ENCODE data around the gene CHMP4B. TPM values are rescaled to one million over a fixed set of nuclear protein-coding genes. Genes with fewer than 3 reads are reported as not detected.

The CHMP4B gene
- total RNA-seq, 2 experiments from 2014 or later, result 93.9 to 94.8 TPM

GRCh38 chr20:33875055-33875454 is 63.9 kb downstream of the CHMP4B start:
- no peak overlapping the region for H3K27ac Mint-ChIP-seq
- H3K36me3 Mint-ChIP-seq, result peaks cover 8% of the 10 kb centered on the region
- intact Hi-C loops (cut with micrococcal nuclease), result no loop called here
- no peak overlapping the region for H3K4me3 Mint-ChIP-seq
- ChIA-PET POLR2A (no interaction called here), CTCF (interaction anchor here (0.6 to 1.5 kb wide), 3 partner anchors 53 to 147 kb away, joined by 3 to 6 read pairs (median 4); no protein-coding TSS in a partner anchor)
- peaks cover 18% of the 10 kb centered on the region for H3K9me3 Mint-ChIP-seq
- H3K27me3 Mint-ChIP-seq, result no peaks in the 10 kb centered on the region
- DNase-seq, result no peak
- no peaks in the 10 kb centered on the region for H3K4me1 Mint-ChIP-seq (ENCODE audit: low read depth)

GRCh38 chr20:33875534-33876026 is 64.4 kb downstream of the CHMP4B start:
- Mint-ChIP-seq H3K36me3 (peaks cover 8% of the 10 kb centered on the region), H3K27me3 (no peaks in the 10 kb centered on the region), H3K27ac (no peak overlapping the region), H3K4me3 (no peak overlapping the region), H3K9me3 (peaks cover 22% of the 10 kb centered on the region), H3K4me1 (ENCODE audit: low read depth) (no peaks in the 10 kb centered on the region)
- DNase-seq, result no peak
- intact Hi-C loops (cut with micrococcal nuclease), result no loop called here
- POLR2A ChIA-PET, result no interaction called here
- CTCF ChIA-PET, result interaction anchor here (0.6 to 1.5 kb wide), 3 partner anchors 53 to 147 kb away, joined by 3 to 6 read pairs (median 4); no protein-coding TSS in a partner anchor

GRCh38 chr20:33878583-33878982 is 67.4 kb downstream of the CHMP4B start:
- ChIA-PET CTCF (interaction anchor here (0.7 to 1.0 kb wide), 2 partner anchors 11 to 15 kb away, joined by 3 to 4 read pairs; no protein-coding TSS in a partner anchor), POLR2A (no interaction called here)
- Mint-ChIP-seq H3K36me3 (peaks cover 8% of the 10 kb centered on the region), H3K4me1 (ENCODE audit: low read depth) (peaks cover under 1% of the 10 kb centered on the region), H3K27me3 (no peaks in the 10 kb centered on the region), H3K9me3 (peaks cover 22% of the 10 kb centered on the region), H3K27ac (no peak overlapping the region), H3K4me3 (no peak overlapping the region)
- DNase-seq, result no peak
- intact Hi-C loops (cut with micrococcal nuclease), result no loop called here

GRCh38 chr20:33880396-33880795 is 69.2 kb downstream of the CHMP4B start:
- Mint-ChIP-seq H3K36me3 (peaks cover 8% of the 10 kb centered on the region), H3K9me3 (peaks cover 22% of the 10 kb centered on the region), H3K27me3 (no peaks in the 10 kb centered on the region), H3K4me1 (ENCODE audit: low read depth) (peaks cover 8% of the 10 kb centered on the region), H3K4me3 (no peak overlapping the region), H3K27ac (no peak overlapping the region)
- no peak for DNase-seq
- CTCF ChIA-PET, result no interaction called here
- intact Hi-C loops (cut with micrococcal nuclease), result no loop called here
- POLR2A ChIA-PET, result no interaction called here

DNA sequence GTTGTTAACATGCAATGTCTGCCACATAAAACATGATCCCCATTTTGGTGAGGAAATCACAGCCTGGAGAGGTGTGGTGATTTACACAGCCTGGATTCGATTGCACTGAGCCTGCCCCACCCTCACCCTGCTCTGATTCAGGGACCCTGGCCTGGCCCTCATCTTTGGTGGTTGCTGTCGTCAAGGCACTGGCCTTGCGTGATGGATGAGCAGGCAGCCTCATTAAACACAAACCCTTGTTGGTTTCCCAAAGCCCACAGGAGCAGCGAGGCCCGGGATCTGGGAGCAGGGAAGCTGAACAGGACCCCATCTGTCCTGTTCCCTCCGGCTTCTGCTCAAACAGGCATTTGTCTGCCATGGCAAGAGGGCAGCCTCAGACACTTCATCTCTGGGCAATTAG is 70.8 kb downstream of the CHMP4B start:
- DNase-seq, result no peak
- Mint-ChIP-seq H3K4me1 (ENCODE audit: low read depth) (peaks cover 8% of the 10 kb centered on the region), H3K4me3 (no peak overlapping the region), H3K36me3 (peaks cover 8% of the 10 kb centered on the region), H3K9me3 (peaks cover 22% of the 10 kb centered on the region), H3K27me3 (no peaks in the 10 kb centered on the region), H3K27ac (no peak overlapping the region)
- CTCF ChIA-PET, result no interaction called here
- intact Hi-C loops (cut with micrococcal nuclease), result no loop called here
- POLR2A ChIA-PET, result no interaction called here

- Mint-ChIP-seq H3K4me1 (ENCODE audit: low read depth) (peaks cover 8% of the 10 kb centered on the region), H3K9me3 (peaks cover 22% of the 10 kb centered on the region), H3K4me3 (no peak overlapping the region), H3K27ac (no peak overlapping the region), H3K27me3 (no peaks in the 10 kb centered on the region), H3K36me3 (peaks cover 8% of the 10 kb centered on the region)
- ChIA-PET POLR2A (no interaction called here), CTCF (interaction anchor here (0.6 to 2.3 kb wide), 2 partner anchors 33 to 186 kb away, joined by 3 to 8 read pairs; no protein-coding TSS in a partner anchor)
- intact Hi-C loops (cut with micrococcal nuclease), result no loop called here
- no peak for DNase-seq
Observed at GRCh38 chr20:33882481-33882880, 71.3 kb downstream of the CHMP4B start.

GRCh38 chr20:33883164-33883563 is 72.0 kb downstream of the CHMP4B start:
- Mint-ChIP-seq H3K4me1 (ENCODE audit: low read depth) (peaks cover 8% of the 10 kb centered on the region), H3K4me3 (no peak overlapping the region), H3K27ac (no peak overlapping the region), H3K27me3 (no peaks in the 10 kb centered on the region), H3K9me3 (peaks cover 18% of the 10 kb centered on the region), H3K36me3 (peaks cover 5% of the 10 kb centered on the region)
- CTCF ChIA-PET, result interaction anchor here (0.6 to 2.3 kb wide), 2 partner anchors 32 to 185 kb away, joined by 3 to 8 read pairs; no protein-coding TSS in a partner anchor
- DNase-seq, result no peak
- POLR2A ChIA-PET, result no interaction called here
- intact Hi-C loops (cut with micrococcal nuclease), result no loop called here

GRCh38 chr20:33884633-33885032 is 73.5 kb downstream of the CHMP4B start:
- no peaks in the 10 kb centered on the region for H3K27me3 Mint-ChIP-seq
- no peak for DNase-seq
- peaks cover 6% of the 10 kb centered on the region for H3K9me3 Mint-ChIP-seq
- H3K36me3 Mint-ChIP-seq, result no peaks in the 10 kb centered on the region
- ChIA-PET CTCF (interaction anchor here (2.3 kb wide), 1 partner anchor 31 kb away, joined by 8 read pairs; no protein-coding TSS in a partner anchor), POLR2A (no interaction called here)
- no peak overlapping the region for H3K4me3 Mint-ChIP-seq
- peaks cover 8% of the 10 kb centered on the region for H3K4me1 Mint-ChIP-seq (ENCODE audit: low read depth)
- intact Hi-C loops (cut with micrococcal nuclease), result no loop called here
- no peak overlapping the region for H3K27ac Mint-ChIP-seq

DNA sequence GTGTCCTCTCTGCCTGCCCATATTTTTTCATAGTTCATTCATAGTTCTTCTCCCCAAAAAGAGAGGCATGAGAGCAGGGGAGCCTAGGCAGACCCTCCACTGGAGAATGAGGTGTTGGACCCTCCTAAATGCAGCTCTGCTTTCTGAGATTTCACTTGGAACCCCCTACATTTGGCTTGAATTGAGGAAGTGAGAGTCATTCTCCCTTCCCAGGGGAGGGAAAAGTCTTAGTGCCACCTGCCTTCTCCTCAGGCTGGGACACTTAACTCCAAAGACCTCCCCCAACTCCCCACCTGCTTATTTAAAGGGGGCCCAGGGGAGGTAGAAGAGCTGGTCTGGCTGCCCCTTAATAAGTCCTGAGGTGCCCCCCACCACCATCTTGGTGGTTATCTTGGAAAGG is 78.2 kb downstream of the CHMP4B start:
- H3K9me3 Mint-ChIP-seq, result peaks cover 8% of the 10 kb centered on the region
- CTCF ChIA-PET, result interaction anchor here (0.6 kb wide), 1 partner anchor 10 kb away, joined by 4 read pairs; no protein-coding TSS in a partner anchor
- H3K4me3 Mint-ChIP-seq, result no peak overlapping the region
- POLR2A ChIA-PET, result no interaction called here
- no peaks in the 10 kb centered on the region for H3K36me3 Mint-ChIP-seq
- H3K27ac Mint-ChIP-seq, result no peak overlapping the region
- H3K27me3 Mint-ChIP-seq, result peaks cover 1% of the 10 kb centered on the region
- DNase-seq, result no peak
- H3K4me1 Mint-ChIP-seq (ENCODE audit: low read depth), result peaks cover under 1% of the 10 kb centered on the region
- intact Hi-C loops (cut with micrococcal nuclease), result no loop called here

DNA sequence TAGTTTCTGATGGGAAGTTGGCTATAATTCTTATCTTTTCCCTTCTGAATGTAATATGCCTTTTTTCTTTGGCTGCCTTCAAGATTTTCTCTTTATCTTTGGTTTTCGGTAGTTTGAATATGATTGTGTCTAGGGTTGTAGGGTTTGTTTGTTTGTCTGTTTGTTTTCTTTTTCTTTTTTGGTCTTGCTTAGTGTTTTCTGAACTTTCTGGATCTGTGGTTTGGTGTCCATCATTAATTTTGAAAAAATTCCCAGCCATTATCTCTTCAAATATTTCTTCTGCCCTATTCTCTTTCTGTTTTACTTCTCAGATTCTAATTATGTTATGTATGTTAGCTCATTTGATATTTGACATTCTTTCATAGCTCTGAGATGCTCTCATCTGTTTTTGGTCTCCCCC is 79.4 kb downstream of the CHMP4B start:
- intact Hi-C loops (cut with micrococcal nuclease), result no loop called here
- POLR2A ChIA-PET, result no interaction called here

GRCh38 chr20:33893314-33893713 is 82.2 kb downstream of the CHMP4B start:
- intact Hi-C loops (cut with micrococcal nuclease), result no loop called here
- Mint-ChIP-seq H3K27ac (no peak overlapping the region), H3K4me1 (ENCODE audit: low read depth) (no peaks in the 10 kb centered on the region), H3K36me3 (no peaks in the 10 kb centered on the region), H3K27me3 (peaks cover 7% of the 10 kb centered on the region), H3K4me3 (no peak overlapping the region), H3K9me3 (peaks cover 8% of the 10 kb centered on the region)
- ChIA-PET CTCF (no interaction called here), POLR2A (no interaction called here)
- DNase-seq, result no peak

More for the DNA sequence above, 79.4 kb downstream of the CHMP4B start:
- CTCF ChIA-PET, result no interaction called here
- DNase-seq, result no peak
- Mint-ChIP-seq H3K9me3 (peaks cover 8% of the 10 kb centered on the region), H3K27ac (no peak overlapping the region), H3K36me3 (no peaks in the 10 kb centered on the region), H3K4me1 (ENCODE audit: low read depth) (no peaks in the 10 kb centered on the region), H3K27me3 (peaks cover 1% of the 10 kb centered on the region), H3K4me3 (no peak overlapping the region)

DNA sequence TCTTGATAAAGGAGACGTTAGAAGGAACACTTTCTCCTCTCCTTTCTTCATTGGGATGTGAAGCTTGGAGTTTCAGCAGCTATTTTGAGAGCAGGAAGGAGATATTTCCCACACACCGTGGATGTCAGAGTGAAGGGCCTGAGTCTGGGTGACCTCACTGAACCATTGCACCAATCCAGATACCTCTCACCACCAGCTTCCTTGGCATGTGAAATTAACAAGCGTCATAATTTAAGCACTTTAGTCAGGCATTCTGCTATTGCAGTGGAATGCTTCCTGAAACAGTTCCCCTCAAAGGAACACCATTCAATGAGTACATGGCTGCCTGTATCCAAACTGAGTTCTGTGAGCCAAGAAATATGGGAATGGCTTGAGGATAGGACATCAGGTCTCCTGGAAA is 83.7 kb downstream of the CHMP4B start:
- Mint-ChIP-seq H3K27me3 (peaks cover 12% of the 10 kb centered on the region), H3K27ac (no peak overlapping the region), H3K4me1 (ENCODE audit: low read depth) (no peaks in the 10 kb centered on the region), H3K9me3 (peaks cover 8% of the 10 kb centered on the region), H3K36me3 (no peaks in the 10 kb centered on the region), H3K4me3 (no peak overlapping the region)
- no peak for DNase-seq
- ChIA-PET CTCF (interaction anchor here (1.4 kb wide), 1 partner anchor 20 kb away, joined by 4 read pairs; no protein-coding TSS in a partner anchor), POLR2A (no interaction called here)
- intact Hi-C loops (cut with micrococcal nuclease), result no loop called here

DNA sequence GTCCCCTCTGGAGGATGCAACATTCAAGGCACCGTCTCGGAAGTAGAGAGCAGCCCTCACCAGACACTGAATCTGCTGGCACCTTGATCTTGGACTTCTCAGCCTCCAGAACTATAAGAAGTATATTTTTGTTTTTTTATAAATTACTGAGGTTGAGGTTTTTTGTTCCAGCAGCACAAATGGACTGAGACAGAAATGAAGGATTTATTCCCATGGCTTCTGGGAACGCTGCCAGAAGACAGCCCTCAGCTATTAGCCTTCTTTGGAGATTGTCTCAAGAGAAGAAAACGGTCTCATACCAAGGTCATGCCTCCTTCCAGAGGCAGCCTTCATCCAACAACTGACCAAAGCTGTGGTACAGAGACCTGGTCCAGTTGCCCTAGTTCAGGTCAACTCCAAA is 85.4 kb downstream of the CHMP4B start:
- POLR2A ChIA-PET, result no interaction called here
- DNase-seq, result no peak
- intact Hi-C loops (cut with micrococcal nuclease), result no loop called here
- H3K4me1 Mint-ChIP-seq (ENCODE audit: low read depth), result no peaks in the 10 kb centered on the region
- no peaks in the 10 kb centered on the region for H3K9me3 Mint-ChIP-seq
- CTCF ChIA-PET, result interaction anchor here (0.9 to 1.7 kb wide), 2 partner anchors 18 to 173 kb away, joined by 6 to 14 read pairs; no protein-coding TSS in a partner anchor
- no peak overlapping the region for H3K27ac Mint-ChIP-seq
- no peak overlapping the region for H3K4me3 Mint-ChIP-seq
- H3K36me3 Mint-ChIP-seq, result no peaks in the 10 kb centered on the region
- H3K27me3 Mint-ChIP-seq, result peaks cover 16% of the 10 kb centered on the region

All from activated CD4-positive, alpha-beta memory T cell treated with anti-CD3 and anti-CD28 coated beads for 36 hours (primary cell).